NOMO-1 treated with dmso at 0.1 percent for 144 hours (cell line): Measurements from ENCODE around the gene SLC7A6.

Experiments used
- DNase-seq: peaks from one replicate; lab custom pipeline; 2025; ENCODE audit not compliant: unreplicated experiment; lab: John Stamatoyannopoulos, UW

The SLC7A6 gene

DNA sequence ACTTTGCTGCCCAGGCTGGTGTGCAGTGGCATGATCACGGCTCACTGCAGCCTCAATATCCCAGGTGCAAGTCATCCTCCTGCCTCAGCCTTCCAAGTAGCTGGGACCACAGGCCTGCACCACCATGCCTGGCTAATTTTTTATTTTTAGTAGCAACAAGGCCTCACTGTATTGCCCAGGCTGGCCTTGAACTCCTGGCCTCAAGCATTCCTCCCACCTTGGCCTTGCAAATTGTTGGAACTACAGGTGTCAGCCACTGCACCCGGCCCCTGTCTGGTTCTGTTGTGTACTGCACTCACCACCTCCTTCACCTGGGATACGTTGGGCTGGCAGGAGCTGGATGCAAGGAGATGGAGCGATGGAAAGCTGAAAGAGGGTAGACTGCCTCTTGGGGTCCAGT, 10.6 kb upstream of the SLC7A6 start:
- no peak for DNase-seq

DNA sequence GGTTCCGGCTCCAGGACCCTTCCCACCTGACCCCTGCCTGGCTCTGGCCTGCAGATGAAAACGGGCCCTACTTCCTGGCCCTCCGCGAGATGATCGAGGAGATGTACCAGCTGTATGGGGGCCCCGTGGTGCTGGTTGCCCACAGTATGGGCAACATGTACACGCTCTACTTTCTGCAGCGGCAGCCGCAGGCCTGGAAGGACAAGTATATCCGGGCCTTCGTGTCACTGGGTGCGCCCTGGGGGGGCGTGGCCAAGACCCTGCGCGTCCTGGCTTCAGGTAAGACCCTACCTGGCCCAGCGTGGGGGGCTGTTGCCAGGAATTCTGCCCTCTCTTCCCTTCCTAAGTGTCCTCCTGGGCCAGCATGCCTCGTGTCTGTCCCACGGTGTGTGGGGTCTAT, 8.6 kb upstream of the SLC7A6 start:
- DNase-seq, result no peak

DNA sequence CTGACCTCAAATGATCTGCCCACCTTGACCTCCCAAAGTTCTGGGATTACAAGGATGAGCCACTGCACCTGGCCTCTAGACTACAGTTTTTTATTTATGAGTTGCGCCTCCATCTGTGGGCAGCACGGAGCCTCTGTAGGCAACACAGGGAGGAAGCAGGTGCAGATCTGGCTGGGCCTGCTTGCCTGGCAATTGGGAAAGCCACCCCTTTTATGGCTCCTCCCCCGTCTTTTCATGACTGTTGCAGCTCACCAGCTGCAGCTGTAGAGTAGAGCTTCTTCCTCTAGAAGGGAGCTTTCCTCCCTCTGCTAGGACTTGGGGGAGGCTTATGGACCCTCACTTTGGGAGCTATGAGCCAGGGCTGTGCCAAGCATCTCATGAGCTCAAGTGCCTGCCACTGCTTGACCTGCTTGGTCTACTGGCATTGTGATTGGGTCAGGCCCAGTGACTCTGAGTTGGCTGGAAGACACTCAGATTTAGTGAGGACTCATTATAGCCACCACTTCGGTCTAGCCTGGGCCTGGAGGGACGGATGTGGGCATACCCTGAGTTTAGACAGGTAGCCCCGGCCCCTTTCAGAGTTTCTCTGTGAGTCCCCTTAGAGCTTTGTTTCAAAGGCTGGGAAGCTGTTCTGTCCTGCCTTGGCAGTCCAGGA, 6.9 kb upstream of the SLC7A6 start:
- peak; percentile 57 for DNase-seq

DNA sequence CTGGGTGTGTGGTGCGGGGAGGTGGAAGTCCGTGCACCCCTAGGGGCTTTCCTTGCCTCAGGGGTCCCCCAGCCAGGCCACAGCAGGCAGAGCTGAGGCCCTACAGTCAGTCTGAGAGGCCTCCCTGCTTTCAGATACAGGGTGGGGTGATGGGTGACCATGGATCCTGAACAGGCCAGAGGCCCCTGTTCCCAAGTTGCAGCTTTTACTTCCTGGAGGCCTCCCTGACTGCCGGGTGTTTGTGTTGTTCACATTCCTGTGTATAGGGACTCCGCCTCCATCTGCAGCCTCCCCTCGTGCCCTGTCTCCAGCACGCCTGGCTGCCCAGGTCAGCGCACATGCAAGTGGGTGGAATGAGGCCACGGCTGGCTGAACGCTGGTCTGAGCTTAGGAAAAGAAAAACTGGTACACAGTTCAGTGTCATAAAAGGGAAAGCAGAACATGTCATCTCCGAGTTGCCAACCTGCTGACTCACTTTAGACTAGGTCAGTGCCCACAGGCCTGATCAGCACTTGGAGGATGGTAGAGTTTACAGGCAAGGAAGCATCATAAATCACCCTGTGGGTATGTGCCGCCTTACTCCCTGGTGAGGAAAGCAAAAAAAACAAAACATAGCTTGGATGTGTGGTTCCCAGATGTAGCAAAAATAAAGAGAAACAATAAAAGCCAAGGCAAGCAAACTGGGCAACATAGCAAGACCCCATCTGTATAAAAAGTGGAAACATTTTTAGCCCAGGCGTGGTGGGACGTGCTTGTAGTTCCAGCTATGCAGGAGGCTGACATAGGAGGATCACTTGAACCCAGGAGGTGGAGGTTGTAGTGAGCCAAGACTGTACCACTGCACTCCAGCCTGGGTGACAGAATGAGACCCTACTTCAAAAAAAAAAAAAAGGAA, 6.2 kb upstream of the SLC7A6 start:
- DNase-seq, result peak; percentile 78

DNA sequence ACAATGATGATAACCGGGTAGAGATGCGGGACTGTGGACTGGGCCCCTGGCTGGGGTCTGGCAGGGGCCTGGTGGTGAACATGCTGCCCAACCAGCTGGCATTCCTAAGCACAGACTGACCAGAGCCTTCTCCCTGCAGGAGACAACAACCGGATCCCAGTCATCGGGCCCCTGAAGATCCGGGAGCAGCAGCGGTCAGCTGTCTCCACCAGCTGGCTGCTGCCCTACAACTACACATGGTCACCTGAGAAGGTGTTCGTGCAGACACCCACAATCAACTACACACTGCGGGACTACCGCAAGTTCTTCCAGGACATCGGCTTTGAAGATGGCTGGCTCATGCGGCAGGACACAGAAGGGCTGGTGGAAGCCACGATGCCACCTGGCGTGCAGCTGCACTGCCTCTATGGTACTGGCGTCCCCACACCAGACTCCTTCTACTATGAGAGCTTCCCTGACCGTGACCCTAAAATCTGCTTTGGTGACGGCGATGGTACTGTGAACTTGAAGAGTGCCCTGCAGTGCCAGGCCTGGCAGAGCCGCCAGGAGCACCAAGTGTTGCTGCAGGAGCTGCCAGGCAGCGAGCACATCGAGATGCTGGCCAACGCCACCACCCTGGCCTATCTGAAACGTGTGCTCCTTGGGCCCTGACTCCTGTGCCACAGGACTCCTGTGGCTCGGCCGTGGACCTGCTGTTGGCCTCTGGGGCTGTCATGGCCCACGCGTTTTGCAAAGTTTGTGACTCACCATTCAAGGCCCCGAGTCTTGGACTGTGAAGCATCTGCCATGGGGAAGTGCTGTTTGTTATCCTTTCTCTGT, 5.1 kb upstream of the SLC7A6 start:
- DNase-seq, result no peak

DNA sequence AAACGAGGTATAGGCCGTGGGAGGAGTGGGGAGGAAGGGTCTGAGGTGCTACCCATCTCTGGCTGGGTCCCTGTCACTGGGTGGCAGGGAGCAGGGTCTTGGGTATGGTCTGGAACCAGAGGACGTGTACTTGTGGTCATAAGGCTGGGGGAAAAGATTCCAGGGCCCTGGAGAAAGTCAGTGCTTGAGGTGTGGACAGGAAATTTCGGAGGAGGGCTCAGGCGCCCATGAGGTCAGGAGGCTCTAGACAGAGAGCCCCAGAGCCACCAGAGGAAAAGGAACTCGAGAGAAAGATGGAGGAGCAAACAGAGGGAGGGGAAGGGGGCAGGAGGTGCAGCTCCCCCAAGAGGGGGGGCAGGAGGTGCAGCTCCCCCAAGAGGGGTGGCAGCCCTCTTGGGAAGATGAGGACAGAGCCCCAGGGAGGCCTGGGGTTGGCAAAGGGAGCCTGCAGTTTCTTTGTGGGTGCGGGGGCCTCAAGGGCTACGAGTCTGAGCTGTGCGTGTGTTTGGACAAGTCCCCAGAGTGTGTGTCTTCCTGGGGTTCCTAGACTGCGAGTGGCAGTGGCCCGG, 683 bp upstream of the SLC7A6 start:
- DNase-seq, result no peak

DNA sequence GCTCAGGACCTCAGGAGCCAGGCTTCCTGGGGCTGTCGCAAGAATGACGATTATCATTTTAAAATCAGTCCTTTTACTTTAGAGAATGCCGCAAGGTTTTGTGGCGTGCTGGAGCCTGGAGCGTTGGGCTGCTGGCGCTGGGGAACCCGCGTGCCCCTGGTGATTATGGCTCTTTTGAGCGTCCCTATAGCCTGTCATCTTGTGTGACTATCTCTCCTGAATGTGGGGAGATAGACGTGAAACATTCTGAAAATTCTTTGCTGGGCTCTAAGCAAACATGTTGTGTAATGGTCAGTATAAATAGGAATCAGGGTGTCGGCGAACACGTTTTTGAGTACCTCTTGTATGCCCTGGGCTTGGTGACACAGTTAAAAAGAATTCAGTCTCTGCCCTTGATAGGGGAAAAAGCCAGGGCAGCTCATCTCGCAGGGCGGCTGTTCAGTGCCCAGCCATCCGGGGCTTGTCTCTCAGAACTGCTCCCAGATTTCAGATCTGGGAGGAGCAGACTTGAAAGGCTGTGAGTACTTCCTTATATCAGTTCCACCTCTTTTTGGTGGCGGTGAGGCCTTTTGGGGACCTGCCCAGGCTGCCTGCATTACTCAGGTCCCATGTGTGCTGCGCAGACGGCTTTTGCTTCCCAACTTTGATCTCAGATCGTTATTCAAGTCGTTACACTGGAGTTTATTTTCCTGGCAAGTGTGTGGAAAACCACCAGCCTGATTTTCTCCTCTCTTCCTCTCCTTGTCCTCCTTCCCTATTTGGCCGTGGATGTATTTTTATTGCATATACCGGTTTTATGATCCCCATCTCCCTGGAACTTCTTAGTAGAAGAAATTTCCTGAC, 973 bp downstream of the SLC7A6 start:
- DNase-seq, result peak; percentile 54

DNA sequence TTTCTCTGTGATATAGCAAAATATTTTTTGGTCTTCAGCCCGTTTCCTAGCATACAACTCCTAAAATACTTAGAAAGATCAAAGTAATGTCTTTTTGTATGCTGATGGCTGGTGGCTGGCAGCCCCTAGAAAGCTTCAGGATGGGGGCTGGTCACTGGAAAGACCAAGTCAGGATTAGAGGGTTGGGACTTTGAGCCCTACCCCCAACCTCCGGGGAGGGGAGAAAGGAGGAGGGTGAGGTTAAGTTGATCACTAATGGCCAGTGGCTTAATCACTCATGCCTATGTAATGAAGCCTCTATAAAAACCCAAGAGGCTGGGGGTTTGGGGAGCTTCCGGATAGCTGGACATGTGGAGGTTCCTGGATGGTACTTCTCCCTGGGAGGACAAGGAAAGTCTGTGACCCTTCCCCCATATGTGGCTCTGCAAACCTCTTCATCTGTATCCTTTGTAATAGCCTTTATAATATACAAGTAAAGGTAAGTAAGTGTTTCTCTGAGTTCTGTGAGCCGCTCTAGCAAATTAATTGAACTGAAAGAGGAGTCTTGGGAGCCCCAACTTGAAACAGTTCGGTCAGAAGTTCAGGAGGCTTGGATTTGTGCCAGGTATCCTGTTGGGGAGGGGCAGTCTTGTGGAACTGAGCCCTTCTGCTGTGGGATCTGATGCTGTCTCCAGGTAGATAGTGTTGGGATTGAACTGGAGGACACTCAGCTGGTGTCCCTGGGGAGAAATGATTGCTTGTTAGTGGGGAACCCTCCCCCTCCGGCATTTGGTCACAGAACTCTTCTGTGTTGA, 3.5 kb downstream of the SLC7A6 start:
- DNase-seq, result no peak

DNA sequence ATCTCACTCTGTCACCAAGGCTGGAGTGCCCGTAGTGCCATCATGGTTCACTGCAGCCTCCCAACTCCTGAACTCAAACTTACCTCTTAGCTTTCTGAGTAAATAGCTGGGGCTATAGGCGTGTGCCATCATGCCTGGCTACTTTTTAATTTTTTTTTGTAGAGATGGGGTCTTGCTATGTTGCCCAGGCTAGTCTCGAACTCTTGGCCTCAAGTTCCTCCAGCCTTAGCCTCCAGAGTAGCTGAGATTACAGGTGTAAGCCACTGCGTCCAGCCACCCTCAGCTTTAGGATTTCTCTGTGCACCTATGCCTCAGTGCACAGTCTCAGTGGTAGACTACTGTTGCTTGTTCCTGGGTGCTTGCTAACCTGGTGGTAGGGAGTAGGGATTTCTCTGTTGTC, 5.5 kb downstream of the SLC7A6 start:
- no peak for DNase-seq

DNA sequence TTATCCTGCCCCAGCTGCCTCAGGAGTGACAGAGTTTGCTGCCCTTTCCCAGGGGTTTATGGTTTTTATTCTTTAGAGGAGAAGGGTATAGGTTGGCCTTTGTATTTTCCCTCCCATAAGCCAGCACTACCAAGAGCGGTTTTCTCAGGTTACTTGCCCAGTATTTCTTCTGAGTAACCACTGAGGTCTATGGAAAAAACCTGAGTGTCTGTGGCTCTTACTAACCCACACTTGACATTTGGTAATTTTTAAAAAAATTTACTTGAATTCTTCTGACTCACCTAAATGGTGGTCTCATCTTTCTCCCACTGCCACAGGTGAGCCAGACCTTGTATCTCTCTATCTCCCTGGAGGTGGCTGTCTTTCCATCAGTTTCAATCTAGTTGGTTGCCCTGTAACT, 6.0 kb downstream of the SLC7A6 start:
- no peak for DNase-seq

DNA sequence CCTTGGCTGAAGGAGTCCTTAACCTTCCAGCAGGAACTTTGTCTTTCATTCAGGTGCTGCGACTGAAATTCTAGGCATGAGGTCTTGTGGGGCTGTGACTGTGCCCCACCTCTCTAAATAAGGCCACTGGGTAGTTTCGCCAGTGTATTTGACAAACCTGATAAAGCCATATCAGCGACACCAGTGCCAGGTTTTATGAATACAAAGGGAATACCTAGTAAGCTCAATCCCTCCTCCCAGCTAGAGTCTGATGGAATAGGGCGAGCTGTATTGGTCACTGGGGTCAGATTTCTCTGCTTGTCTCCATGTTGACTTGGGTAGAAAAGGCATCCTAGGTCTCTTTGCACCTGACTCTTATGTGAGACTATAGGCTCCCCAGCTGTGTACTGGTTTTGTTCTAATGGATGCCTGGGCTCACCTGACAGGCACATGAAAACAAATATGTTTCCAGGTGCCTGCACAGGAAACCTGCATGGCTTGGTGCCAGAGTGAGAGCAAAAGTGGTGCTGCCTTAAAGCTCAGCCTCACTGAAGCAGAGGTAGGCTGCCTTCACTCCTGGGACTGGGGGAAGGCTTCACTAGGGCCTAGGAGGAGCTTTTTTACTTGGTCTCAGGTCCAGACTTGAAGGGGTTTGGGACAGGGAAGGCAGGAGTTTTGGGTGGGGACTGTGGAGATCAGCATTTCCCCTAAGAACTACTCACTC, 8.3 kb downstream of the SLC7A6 start:
- no peak for DNase-seq

DNA sequence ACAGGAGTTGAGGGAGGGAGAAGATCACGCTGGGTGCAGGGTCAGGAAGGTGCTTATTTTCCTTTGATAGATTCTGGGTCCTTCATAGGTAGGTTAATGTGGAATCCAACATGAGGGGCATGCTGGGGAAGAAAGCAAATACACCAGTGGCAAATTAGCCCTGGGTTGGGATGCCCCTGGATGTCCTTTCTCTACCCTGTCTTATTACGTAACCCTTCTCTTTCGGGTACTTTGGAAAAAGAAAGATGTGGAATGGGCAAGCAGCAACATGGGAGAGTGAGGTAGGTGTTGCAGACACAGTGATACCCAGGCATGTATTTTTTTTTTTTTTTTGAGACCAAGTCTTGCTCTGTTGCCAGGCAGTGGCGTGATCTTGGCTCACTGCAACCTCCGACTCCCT, 9.1 kb downstream of the SLC7A6 start:
- no peak for DNase-seq

DNA sequence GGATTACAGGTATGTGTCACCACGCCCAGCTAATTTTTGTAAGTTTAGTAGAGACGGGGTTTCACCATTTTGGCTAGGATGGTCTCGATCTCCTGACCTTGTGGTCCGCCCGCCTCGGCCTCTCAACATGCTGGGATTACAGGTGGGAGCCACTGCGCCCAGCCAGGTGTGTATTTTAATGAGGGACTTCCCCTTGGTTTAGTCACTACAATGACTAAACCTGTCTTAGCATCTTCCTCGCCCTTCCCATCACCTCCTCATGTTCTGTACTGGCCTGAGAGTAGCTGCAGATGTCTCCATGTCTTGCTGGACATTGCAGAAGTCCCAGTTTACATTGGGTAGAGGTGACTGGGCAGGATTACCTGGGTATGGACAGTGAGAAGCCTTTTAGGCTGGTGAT, 9.6 kb downstream of the SLC7A6 start:
- DNase-seq, result no peak

DNA sequence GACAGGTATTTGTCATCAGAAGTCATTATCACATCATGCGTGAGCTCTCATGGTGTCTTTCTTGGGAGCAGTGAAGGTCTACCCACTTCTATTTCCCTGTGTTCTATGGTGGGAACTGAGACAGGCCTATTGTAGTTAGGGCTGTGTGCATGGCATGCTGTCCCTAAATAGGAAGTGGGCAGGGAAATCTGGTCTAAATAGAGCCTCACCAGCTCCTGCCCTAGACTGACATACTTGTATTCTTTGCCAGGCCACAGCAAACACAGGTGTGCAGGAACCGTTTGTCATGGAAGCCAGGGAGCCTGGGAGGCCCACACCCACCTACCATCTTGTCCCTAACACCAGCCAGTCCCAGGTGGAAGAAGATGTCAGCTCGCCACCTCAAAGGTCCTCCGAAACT, 10.1 kb downstream of the SLC7A6 start:
- no peak for DNase-seq

DNA sequence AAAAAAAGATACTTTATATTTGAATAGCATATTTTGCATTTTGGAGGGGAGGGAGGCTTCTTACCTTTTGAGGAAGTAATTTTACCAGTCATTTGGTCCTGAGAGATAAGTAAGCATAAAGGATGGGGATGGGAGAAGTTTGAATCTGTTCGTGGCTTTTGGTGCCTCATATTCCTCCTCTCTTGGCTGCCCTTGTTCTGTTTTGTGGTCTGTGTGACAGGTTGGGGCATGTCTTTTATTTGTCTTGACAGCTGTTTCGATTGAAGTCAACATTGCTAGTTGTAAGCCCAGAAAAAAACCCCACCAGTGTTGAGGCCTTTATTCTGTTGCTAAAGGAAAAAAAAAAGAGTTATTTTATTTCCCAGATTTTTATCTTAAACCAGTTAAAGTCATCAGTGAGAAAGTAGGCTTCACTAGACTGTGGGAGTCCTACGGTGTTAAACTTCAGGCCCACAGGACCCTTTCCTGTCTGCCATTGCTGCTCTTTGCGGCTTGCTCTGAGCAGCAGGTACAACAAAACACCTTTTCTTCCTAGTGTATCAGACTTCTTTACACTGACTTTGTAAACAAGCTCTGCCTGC, 11.4 kb downstream of the SLC7A6 start:
- peak; percentile 57 for DNase-seq

DNA sequence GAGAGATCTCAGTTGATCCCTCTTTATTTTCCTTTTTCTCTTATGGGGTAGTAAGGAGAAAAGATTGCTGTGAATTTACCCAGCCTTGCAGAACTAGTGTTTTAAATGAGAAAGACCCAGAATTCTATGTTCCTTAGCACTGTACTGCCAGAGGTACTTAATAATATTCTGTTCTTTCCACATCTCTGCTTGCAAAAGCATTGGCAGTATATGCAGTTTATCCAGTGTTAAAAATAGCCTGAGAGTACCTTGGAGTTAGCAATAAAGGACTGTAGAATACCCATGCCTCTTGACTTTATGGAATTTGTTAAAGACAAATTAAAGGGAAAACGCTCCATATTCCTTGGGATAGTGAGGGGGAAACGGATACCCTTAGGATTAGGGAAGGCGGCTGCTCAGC, 11.9 kb downstream of the SLC7A6 start:
- DNase-seq, result no peak

DNA sequence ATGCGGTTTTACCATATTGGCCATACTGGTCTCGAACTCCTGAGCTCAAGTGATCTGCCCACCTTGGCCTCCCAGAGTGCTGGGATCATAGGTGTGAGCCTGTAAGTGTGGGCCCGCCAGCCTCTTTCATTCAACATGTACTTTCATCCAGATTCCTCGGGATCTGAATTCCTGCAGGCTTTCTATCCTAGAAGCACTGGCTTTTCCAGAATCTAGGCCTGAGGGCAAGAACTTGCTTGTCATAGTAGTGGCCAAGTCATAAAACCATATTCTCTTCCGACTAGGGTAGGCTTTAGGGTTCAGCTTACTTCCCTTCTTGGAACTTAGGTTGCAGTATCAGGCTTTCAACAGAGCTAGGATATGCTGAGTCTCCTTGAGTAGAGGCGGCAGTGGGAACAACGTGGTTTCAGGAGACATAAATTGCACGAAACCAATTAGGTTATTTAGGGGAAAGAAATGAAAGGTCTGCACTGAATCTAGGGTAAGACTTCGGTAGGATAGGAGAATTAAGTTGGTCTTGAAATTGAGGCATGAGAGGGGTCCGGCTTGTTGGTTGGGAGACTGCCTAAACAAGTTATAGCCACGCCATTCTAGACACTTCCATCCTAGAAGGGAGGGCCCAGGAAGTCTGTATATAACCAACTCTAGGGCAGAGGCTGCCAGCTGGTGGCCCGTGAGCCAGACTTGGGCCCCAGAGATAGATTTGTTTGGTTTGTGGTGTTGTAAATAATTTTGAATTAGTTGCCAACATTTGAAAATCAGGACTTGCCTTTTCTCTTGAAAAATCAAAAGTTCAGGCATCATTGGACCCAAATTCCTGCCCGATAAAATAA, 15.6 kb downstream of the SLC7A6 start:
- DNase-seq, result no peak
